ENCODE measurements around the gene ADD1.

Gene ADD1

GRCh38 chr4:2805712-2806389 lies 37.8 kb upstream of the ADD1 start:
- no peak for DNase-seq

GRCh38 chr4:2806390-2807355 lies 37.0 kb upstream of the ADD1 start:
- no peak for DNase-seq

- DNase-seq = no peak
Observed at GRCh38 chr4:2807571-2807970, 36.1 kb upstream of the ADD1 start.

GRCh38 chr4:2808001-2808400 lies 35.6 kb upstream of the ADD1 start:
- no peak for DNase-seq

GRCh38 chr4:2809610-2810180 lies 33.9 kb upstream of the ADD1 start:
- DNase-seq = no peak

- DNase-seq = no peak
Observed at GRCh38 chr4:2810388-2810787, 33.3 kb upstream of the ADD1 start.

- peak; percentile 82 for DNase-seq
Observed at GRCh38 chr4:2811830-2812611, 31.6 kb upstream of the ADD1 start.

- DNase-seq = peak; percentile 27
Observed at GRCh38 chr4:2812612-2813354, 30.9 kb upstream of the ADD1 start.

GRCh38 chr4:2813446-2814405 lies 29.9 kb upstream of the ADD1 start:
- no peak for DNase-seq

- no peak for DNase-seq
Observed at GRCh38 chr4:2814627-2815270, 28.9 kb upstream of the ADD1 start.

- no peak for DNase-seq
Observed at GRCh38 chr4:2816401-2816954, 27.2 kb upstream of the ADD1 start.

- no peak for DNase-seq
Observed at GRCh38 chr4:2817137-2817536, 26.5 kb upstream of the ADD1 start.

GRCh38 chr4:2817701-2818350 lies 25.8 kb upstream of the ADD1 start:
- DNase-seq = no peak

- DNase-seq = no peak
Observed at GRCh38 chr4:2818351-2818939, 25.2 kb upstream of the ADD1 start.

GRCh38 chr4:2819244-2820215 lies 24.1 kb upstream of the ADD1 start:
- DNase-seq = no peak

GRCh38 chr4:2820216-2820982 lies 23.2 kb upstream of the ADD1 start:
- DNase-seq = no peak
